NCI-H2081 treated with DMSO at 0.1 percent for 48 hours (cell line): ENCODE data around the gene PCDH9.
"Not testable (repeated sequence)": the region's sequence is repeated elsewhere in the genome, so short reads cannot be mapped to it uniquely, and the experiment has no call there.

Source experiments
- DNase-seq: peaks from one replicate; lab custom pipeline; 2025; lab: John Stamatoyannopoulos, UW

PCDH9 gene

GRCh38 chr13:66899955-66900354 is 330.2 kb downstream of the PCDH9 start:
- no peak for DNase-seq

GRCh38 chr13:66896933-66897332 is 333.2 kb downstream of the PCDH9 start:
- DNase-seq = no peak

GRCh38 chr13:66895780-66896179 is 334.4 kb downstream of the PCDH9 start:
- DNase-seq = no peak

GRCh38 chr13:66895320-66895719 is 334.8 kb downstream of the PCDH9 start:
- no peak for DNase-seq

- DNase-seq = no peak
Measured at GRCh38 chr13:66888698-66889097, 341.4 kb downstream of the PCDH9 start.

- DNase-seq = no peak
Measured at GRCh38 chr13:66887088-66887487, 343.0 kb downstream of the PCDH9 start.

- peak; percentile 14 for DNase-seq
Measured at GRCh38 chr13:66886264-66886663, 343.9 kb downstream of the PCDH9 start.

- DNase-seq = not testable (repeated sequence)
Measured at GRCh38 chr13:66881170-66881569, 349.0 kb downstream of the PCDH9 start.

- DNase-seq = no peak
Measured at GRCh38 chr13:66879988-66880387, 350.1 kb downstream of the PCDH9 start.

- DNase-seq = peak; percentile 26
Measured at GRCh38 chr13:66875264-66875663, 354.9 kb downstream of the PCDH9 start.

- no peak for DNase-seq
Measured at GRCh38 chr13:66864627-66865026, 365.5 kb downstream of the PCDH9 start.

GRCh38 chr13:66860878-66861417 is 369.2 kb downstream of the PCDH9 start:
- DNase-seq = no peak

GRCh38 chr13:66859934-66860877 is 369.9 kb downstream of the PCDH9 start:
- DNase-seq = no peak

- DNase-seq = no peak
Measured at GRCh38 chr13:66859078-66859477, 371.1 kb downstream of the PCDH9 start.

- DNase-seq = no peak
Measured at GRCh38 chr13:66858163-66858562, 372.0 kb downstream of the PCDH9 start.

- DNase-seq = no peak
Measured at GRCh38 chr13:66855131-66855530, 375.0 kb downstream of the PCDH9 start.

- no peak for DNase-seq
Measured at GRCh38 chr13:66853564-66853963, 376.6 kb downstream of the PCDH9 start.

- DNase-seq = no peak
Measured at GRCh38 chr13:66849706-66850105, 380.4 kb downstream of the PCDH9 start.

- no peak for DNase-seq
Measured at GRCh38 chr13:66847541-66847940, 382.6 kb downstream of the PCDH9 start.

- no peak for DNase-seq
Measured at GRCh38 chr13:66845393-66845792, 384.7 kb downstream of the PCDH9 start.

- no peak for DNase-seq
Measured at GRCh38 chr13:66844933-66845332, 385.2 kb downstream of the PCDH9 start.

- no peak for DNase-seq
Measured at GRCh38 chr13:66842766-66843165, 387.4 kb downstream of the PCDH9 start.

GRCh38 chr13:66840621-66841020 is 389.5 kb downstream of the PCDH9 start:
- no peak for DNase-seq

- no peak for DNase-seq
Measured at GRCh38 chr13:66837246-66837645, 392.9 kb downstream of the PCDH9 start.
